IMR-90 (cell line): Measurements from ENCODE around the gene MATK.

Experiments
- ELK1 ChIP-seq: fragments of 150-350 bp; IDR thresholded peaks from 2 replicates; pipeline ENCODE4 v1.6.1; 2016; ENCODE audit warnings: low read depth, mild to moderate bottlenecking, low read length, moderate library complexity, borderline replicate concordance
- MAZ ChIP-seq: IDR thresholded peaks from 2 replicates; pipeline ENCODE4 v1.6.1; 2012; ENCODE audit warnings: low read depth, mild to moderate bottlenecking, low read length, improper control_type of control experiment, moderate library complexity, borderline replicate concordance
- POLR2A ChIP-seq: IDR thresholded peaks from 2 replicates; pipeline ENCODE4 v1.6.1; 2012; ENCODE audit warnings: mild to moderate bottlenecking, low read depth, low read length
- RCOR1 ChIP-seq: IDR thresholded peaks from 2 replicates; pipeline ENCODE4 v1.6.1; 2012; ENCODE audit warnings: mild to moderate bottlenecking, low read length, improper control_type of control experiment; ENCODE audit not compliant: insufficient replicate concordance
- RFX5 ChIP-seq: IDR thresholded peaks from 2 replicates; pipeline ENCODE4 v1.8.0; 2012; ENCODE audit warnings: low read depth, mild to moderate bottlenecking, low read length, moderate library complexity
- SMC3 ChIP-seq: fragments of 150-350 bp; IDR thresholded peaks from 2 replicates; pipeline ENCODE4 v1.6.1; 2016; ENCODE audit warnings: low read depth, mild to moderate bottlenecking, antibody characterized with exemption, low read length, moderate library complexity
- USF2 ChIP-seq: fragments of 150-350 bp; IDR thresholded peaks from 2 replicates; pipeline ENCODE4 v1.6.1; 2017; ENCODE audit warnings: mild to moderate bottlenecking, antibody characterized with exemption, low read length, low read depth
- TF ChIP-seq, protein P1 (sequence below): conservative IDR thresholded peaks from 2 replicates; pipeline ENCODE4 v1.5.1; 2012; ENCODE audit warnings: mild to moderate bottlenecking, low read depth, low read length, improper control_type of control experiment

DNA sequence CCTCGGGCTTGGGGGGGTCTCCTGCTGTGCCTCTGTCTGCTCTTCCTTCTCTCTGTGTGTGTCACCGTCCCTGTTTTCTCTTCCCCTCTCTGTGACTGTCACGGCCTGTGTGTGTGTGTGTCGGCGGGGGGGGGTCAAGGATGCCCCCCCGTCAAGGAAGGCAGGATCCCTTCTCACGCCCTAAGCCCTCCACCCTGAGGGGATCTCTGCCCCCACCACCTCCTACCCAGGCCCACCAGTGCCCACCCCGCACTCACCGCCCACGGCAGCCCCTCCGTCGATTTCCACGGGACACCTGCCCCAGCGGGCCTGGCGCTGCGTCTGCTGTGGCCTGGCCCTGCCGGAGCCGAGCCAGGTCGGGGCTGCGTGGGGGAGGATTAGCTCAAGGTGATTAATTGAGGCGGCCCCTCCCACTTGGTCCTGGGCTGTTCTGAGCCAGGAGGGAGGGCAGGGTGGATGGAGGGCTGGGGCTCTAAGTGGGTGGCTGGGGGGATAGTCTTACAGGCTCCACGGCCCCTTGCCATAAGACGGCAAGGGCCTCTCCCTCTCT is 14.2 kb downstream of the MATK start, which contains the start of gene RAX2:
- TF ChIP-seq, protein P1, sequence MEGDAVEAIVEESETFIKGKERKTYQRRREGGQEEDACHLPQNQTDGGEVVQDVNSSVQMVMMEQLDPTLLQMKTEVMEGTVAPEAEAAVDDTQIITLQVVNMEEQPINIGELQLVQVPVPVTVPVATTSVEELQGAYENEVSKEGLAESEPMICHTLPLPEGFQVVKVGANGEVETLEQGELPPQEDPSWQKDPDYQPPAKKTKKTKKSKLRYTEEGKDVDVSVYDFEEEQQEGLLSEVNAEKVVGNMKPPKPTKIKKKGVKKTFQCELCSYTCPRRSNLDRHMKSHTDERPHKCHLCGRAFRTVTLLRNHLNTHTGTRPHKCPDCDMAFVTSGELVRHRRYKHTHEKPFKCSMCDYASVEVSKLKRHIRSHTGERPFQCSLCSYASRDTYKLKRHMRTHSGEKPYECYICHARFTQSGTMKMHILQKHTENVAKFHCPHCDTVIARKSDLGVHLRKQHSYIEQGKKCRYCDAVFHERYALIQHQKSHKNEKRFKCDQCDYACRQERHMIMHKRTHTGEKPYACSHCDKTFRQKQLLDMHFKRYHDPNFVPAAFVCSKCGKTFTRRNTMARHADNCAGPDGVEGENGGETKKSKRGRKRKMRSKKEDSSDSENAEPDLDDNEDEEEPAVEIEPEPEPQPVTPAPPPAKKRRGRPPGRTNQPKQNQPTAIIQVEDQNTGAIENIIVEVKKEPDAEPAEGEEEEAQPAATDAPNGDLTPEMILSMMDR, result no peak
- TF ChIP-seq RCOR1, result no peak
- TF ChIP-seq USF2, result no peak
- no peak for TF ChIP-seq POLR2A
- no peak for TF ChIP-seq ELK1
- TF ChIP-seq SMC3, result no peak
- no peak for TF ChIP-seq MAZ
- no peak for TF ChIP-seq RFX5
